ENCODE results near the gene AUTS2.

AUTS2 gene

GRCh38 chr7:69844264-69844868, 246.1 kb downstream of the AUTS2 start:
- ChIA-PET CTCF (no interaction called here), POLR2A (no interaction called here)
- TF ChIP-seq CTCF (IDR thresholded peaks at IDR 0.05; ENCODE audit: insufficient read depth, low read length, missing control alignments): no peak

GRCh38 chr7:69845721-69846495, 247.6 kb downstream of the AUTS2 start:
- TF ChIP-seq CTCF (IDR thresholded peaks at IDR 0.05; ENCODE audit: insufficient read depth, low read length, missing control alignments): no peak
- ChIA-PET CTCF (interaction anchor here (0.8 kb wide), 1 partner anchor 32 kb away, joined by 3 read pairs; no protein-coding TSS in a partner anchor), POLR2A (no interaction called here)
- no peak for DNase-seq (ENCODE audit: low read depth, low spot score)
- H3K4me3 ChIP-seq (ENCODE audit: low read depth, low read length): no peak overlapping the region

More at GRCh38 chr7:69844264-69844868, 246.1 kb downstream of the AUTS2 start:
- no peak overlapping the region for H3K4me3 ChIP-seq (ENCODE audit: low read depth, low read length)
- DNase-seq (ENCODE audit: low read depth, low spot score): no peak

GRCh38 chr7:69847921-69848612, 249.8 kb downstream of the AUTS2 start:
- DNase-seq (ENCODE audit: low read depth, low spot score): no peak
- H3K4me3 ChIP-seq (ENCODE audit: low read depth, low read length): no peak overlapping the region
- CTCF ChIA-PET: interaction anchor here (1.5 kb wide), 1 partner anchor 10 kb away, joined by 6 read pairs; no protein-coding TSS in a partner anchor
- no peak for TF ChIP-seq CTCF (IDR thresholded peaks at IDR 0.05; ENCODE audit: insufficient read depth, low read length, missing control alignments)
- POLR2A ChIA-PET: no interaction called here

GRCh38 chr7:69849268-69849667, 251.0 kb downstream of the AUTS2 start:
- TF ChIP-seq CTCF (IDR thresholded peaks at IDR 0.05; ENCODE audit: insufficient read depth, low read length, missing control alignments): no peak
- ChIA-PET CTCF (interaction anchor here (1.5 kb wide), 1 partner anchor 11 kb away, joined by 6 read pairs; no protein-coding TSS in a partner anchor), POLR2A (no interaction called here)
- no peak overlapping the region for H3K4me3 ChIP-seq (ENCODE audit: low read depth, low read length)
- no peak for DNase-seq (ENCODE audit: low read depth, low spot score)

GRCh38 chr7:69857014-69857413, 258.7 kb downstream of the AUTS2 start:
- ChIA-PET CTCF (no interaction called here), POLR2A (no interaction called here)
- no peak for DNase-seq (ENCODE audit: low read depth, low spot score)
- TF ChIP-seq CTCF (IDR thresholded peaks at IDR 0.05; ENCODE audit: insufficient read depth, low read length, missing control alignments): no peak
- no peak overlapping the region for H3K4me3 ChIP-seq (ENCODE audit: low read depth, low read length)

- DNase-seq (ENCODE audit: low read depth, low spot score): no peak
- POLR2A ChIA-PET: no interaction called here
- TF ChIP-seq CTCF (IDR thresholded peaks at IDR 0.05; ENCODE audit: insufficient read depth, low read length, missing control alignments): no peak
- H3K4me3 ChIP-seq (ENCODE audit: low read depth, low read length): no peak overlapping the region
- CTCF ChIA-PET: no interaction called here
Measured at GRCh38 chr7:69858471-69858870, 260.2 kb downstream of the AUTS2 start.
